GM04504 (cell line): Measurements from ENCODE around the gene MFSD12.
"Not testable (repeated sequence)": the region's sequence is repeated elsewhere in the genome, so short reads cannot be mapped to it uniquely, and the experiment has no call there.

Experiments used
- DNase-seq: peaks from one replicate; pipeline ENCODE4 v3.0.0-alpha.2; 2012; ENCODE audit warnings: low read depth

Gene MFSD12

GRCh38 chr19:3522421-3523360, 34.7 kb downstream of the MFSD12 start:
- no peak for DNase-seq

DNA sequence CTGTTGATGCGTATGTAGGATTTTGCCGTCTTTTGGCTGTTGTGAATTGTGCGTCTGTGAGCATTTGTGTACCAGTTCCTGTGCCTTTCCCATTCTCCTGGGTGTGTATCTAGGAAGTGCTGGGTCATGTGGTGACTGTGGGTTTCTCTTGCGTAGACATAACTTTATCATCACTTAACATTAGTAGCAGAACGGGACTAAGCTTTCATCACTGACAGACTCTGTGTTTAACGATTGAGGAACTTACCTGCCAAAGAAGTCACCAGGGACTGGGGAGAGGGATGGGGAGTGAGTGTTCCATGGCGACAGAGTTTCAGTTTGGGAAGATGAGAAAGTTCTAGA, 36.3 kb downstream of the MFSD12 start:
- DNase-seq, result no peak

DNA sequence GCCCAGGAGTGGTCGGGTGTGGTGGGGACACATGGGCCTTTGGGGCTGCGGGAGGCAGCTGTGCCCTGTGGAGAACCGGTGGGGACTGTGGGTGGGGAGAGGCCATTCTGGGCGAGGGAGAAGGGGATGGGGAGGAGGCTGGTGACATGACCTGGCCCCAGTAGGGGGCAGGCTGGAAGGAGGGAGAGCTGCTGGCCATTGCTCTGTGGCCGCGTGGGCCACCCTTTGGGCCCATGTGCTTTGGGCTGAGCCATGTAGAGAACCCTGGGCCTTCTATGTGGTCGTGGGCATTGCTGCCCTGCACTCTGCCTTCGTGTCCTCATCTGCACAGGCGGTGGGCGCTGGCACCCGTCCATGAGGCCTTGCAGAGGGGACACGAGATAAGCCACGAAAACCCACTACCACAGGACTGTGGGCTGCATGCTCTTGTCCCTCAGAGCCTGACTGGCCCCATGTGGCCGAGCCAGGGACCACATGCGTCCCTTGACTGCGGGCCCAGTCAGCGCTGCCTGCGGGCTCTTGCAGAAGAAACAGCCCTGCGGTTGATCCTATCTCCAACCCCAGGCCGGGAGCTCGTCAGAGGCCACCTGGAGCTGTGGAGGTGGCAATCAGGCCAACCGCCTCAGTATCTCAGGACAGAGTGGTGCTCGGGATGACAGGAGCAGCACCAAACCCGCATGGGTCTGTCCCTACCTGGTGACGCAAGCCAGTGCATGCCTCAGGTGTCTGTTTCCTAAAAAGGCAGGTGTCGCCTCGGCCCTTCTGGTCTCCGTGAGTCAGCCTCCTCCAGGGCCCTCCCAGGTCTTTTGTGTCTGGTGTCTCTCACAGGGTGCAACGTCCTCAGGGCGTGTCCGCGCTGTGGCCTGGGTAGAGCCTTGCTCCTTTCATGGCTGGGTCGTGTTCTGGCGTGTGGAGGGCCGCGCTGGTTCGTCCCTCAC, 37.0 kb downstream of the MFSD12 start:
- DNase-seq, result no peak

- no peak for DNase-seq
Measured at GRCh38 chr19:3519126-3519525, 38.3 kb downstream of the MFSD12 start.

- no peak for DNase-seq
Measured at GRCh38 chr19:3518659-3519058, 38.7 kb downstream of the MFSD12 start.

GRCh38 chr19:3518255-3518654, 39.1 kb downstream of the MFSD12 start:
- DNase-seq, result no peak

GRCh38 chr19:3517638-3518037, 39.7 kb downstream of the MFSD12 start:
- no peak for DNase-seq

DNA sequence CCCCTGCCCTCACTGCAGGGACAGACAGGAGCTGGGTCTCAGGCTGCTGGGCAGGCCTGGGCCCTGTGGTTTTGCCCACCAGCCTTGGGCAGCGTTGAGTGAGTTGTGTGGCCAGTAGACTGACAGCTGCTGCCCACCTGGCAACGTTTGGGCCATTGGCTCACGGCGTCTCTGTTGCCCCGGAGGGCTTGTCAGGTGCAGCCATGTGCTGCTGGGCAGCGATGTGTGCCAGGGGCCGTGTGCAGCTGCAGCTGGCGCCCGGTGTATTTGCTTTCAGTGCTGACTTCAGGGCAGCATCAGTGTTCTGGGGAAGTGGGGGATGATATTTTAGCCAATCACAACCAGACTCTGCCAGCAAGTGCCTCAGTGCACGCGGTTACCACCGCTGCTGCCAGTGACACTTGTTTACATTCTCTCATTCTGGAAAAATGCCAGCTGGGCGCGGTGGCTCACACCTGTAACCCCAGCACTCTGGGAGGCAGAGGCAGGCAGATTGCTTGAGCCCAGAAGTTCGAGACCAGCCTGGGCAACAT, 40.6 kb downstream of the MFSD12 start:
- no peak for DNase-seq

- no peak for DNase-seq
Measured at GRCh38 chr19:3515891-3516422, 41.4 kb downstream of the MFSD12 start.

DNA sequence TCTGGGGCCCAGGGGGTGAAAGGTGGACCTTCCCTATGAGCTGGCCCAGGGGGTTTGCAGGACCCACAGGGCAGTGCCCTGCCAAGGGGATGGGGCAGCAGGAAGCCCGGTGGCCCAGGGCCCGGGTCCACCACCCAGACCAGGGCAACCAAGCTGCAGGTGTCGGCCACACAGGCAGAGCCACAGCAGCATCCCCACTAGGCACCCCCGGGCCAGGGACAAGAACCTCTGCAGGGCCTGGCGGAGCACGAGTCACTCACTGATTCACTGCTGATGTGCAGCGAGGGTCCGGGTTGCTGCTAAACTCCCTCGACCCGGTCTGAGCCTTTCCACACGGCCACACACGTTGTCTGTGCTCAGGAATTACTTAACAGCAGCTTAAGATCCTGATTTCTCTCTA, 42.5 kb downstream of the MFSD12 start:
- no peak for DNase-seq

GRCh38 chr19:3513229-3514140, 43.9 kb downstream of the MFSD12 start:
- no peak for DNase-seq

DNA sequence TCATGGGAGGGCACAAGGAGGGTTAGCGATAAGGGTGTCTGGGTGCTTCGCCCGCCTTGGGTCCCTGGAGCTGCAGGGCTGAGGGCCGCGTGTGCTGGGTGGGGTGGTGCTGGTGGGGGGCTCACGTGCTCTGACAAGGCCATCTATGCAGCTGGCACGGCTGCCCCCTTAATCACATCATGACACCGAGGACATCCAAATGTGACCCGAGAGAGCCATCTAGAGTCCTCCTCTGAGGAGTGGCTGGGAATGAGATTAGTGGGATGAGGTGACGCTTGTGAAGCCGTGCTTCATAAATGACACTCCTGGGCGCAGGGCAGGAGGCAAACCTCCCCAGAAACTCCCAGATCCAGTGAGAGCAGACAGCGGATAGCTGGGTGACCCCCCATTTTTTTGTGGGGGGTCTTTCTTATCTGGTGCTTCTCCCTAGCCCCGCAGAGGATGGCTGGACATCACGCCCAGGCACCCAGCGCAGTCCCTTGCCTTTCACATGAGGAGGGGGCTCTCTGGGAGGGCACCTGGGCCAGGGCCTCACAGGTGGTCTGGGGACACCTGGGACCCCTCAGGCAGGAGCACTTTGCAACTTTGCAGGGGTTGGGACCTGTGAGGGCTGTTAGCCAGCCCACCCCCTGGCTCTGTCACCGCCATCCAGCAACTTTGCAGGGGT, 44.7 kb downstream of the MFSD12 start:
- no peak for DNase-seq

- DNase-seq, result no peak
Measured at GRCh38 chr19:3511506-3512251, 45.7 kb downstream of the MFSD12 start.

DNA sequence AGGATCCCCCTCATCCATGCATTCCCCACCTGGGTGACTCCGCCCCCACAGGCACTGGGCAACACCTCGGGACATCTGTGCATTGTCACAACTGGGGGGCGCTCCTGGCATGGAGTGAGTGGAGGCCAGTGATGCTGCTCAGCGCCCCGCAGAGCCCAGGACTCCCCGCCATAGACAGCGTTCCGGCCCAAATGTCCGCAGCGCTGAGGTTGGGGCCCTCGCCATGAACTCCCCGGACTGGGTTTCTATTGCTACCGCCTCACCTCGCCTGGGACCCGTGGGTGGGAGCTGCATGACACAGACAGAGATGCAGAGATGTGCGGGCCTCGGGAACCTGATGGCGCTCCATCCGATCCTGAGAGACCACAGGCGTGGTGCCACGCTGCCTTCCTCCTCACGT, 46.7 kb downstream of the MFSD12 start:
- no peak for DNase-seq

DNA sequence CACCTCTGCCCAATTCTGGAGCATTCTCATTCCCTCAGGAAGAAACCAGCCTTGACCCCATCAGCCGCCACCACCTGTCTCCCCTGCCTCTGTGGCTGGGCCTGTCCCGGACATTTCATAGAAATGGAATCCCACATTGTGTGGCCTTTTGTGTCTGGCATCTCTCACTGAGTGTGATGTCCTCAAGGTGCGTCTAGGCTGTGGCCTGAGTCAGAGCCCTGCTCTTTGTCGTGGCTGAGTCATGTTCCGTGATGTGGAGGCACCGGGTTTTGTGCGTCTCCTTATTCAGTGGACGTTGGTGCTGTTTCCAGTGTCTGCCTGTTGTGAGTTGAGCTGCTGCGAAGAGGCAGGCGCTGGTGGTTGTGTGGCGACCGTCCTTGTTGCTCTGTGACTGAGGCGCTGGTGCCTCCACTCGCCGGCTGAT, 47.8 kb downstream of the MFSD12 start:
- DNase-seq, result peak; percentile 17

DNA sequence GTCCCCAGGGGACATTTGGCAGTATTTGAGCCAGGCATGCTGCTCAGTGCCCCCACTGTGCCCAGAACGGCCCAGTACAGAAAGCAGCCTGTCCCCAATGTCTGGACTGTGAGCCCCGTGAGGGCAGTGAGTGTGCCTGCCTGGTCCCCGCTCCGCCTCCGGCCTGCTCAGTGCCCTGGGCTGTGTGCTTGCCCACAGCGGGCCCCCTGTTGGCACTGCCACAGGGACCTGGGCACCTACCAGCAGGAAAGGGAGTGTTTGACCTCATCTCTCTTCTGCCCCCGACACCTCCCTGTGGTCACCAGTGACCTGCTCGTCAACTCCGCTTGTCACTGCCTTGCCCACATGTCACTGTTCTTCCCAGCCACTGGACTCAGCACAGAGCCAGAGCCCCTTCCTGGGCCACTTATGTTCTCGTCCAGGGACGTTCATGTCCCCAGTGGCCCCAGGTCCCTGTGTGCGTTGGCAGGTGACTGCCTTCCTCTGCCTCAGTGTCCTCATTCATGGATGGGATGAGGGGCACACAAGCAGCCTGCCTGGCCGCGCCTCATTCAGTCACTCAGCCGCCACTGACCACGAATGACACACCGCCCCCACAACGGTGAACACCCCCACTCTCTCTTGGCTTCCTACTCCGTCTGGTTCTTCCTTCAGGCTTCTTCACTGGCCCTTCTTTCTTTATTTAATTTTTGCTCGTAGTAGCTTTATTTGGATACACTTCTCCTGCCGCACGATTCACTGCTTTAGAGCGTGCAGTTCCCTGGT, 48.4 kb downstream of the MFSD12 start:
- no peak for DNase-seq

DNA sequence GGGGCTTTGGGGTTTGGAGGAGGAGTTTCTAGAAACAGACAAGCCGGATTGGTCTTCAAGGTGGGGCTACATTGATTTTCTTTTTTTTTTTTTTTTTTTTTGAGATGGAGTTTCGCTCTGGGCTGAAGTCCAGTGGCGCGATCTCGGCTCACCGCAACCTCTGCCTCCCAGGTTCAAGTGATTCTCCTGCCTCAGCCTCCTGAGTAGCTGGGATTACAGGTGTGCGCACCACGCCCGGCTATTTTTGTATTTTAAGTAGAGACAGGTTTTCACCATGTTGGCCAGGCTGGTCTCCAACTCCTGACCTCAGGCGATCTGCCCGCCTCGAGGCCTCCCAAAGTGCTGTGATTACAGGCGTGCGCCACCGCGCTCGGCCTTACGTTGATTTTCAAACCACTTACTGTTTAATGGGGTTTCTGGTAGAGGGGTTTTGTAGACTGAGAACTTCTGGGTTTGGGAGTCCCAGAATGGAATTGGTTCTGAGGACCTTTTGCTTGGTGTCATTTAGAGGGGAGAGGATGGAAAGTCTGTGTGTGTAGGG, 49.2 kb downstream of the MFSD12 start:
- not testable (repeated sequence) for DNase-seq

- no peak for DNase-seq
Measured at GRCh38 chr19:3507371-3508120, 49.8 kb downstream of the MFSD12 start.
